Left lung (tissue), 10 donors: Measurements from ENCODE around the gene PRKD1. TPM values are rescaled to one million over a fixed set of nuclear protein-coding genes. Genes with fewer than 3 reads are reported as not detected.

ENCODE experiments used
- ATAC-seq: fragments of 200-7000 bp; cut with Tn5 transposase; one replicate; pipeline ENCODE4 v1.9.1; 2020; ENCODE audit warnings: moderate library complexity
- DNase-seq, 4 donors: peaks; one replicate each; pipeline ENCODE4 v3.0.0-alpha.2; 2013 to 2020
- H3K27ac ChIP-seq, 2 donors: fragments of 200-600 bp; sonication (generic) in 1 of 2; one replicate each; pipeline versions ENCODE4 v1.5.0 to v1.8.0; 2020 to 2021
- H3K27me3 ChIP-seq, 2 donors: fragments of 200-600 bp; sonication (generic) in 1 of 2; one replicate each; pipeline versions ENCODE4 v1.5.0 to v1.8.0; 2020 to 2021
- H3K36me3 ChIP-seq, 2 donors: fragments of 200-600 bp; sonication (generic) in 1 of 2; one replicate each; pipeline versions ENCODE4 v1.5.0 to v1.8.0; 2020 to 2021
- H3K4me1 ChIP-seq, 2 donors: fragments of 200-600 bp; one replicate each; pipeline ENCODE4 v1.8.0; 2021
- H3K4me3 ChIP-seq, 2 donors: fragments of 200-600 bp; sonication (generic) in 1 of 2; one replicate each; pipeline versions ENCODE4 v1.5.0 to v1.8.0; 2020 to 2021; ENCODE audit warnings: mild to moderate bottlenecking in 1 of 2
- H3K9me3 ChIP-seq, 2 donors: fragments of 200-600 bp; sonication (generic) in 1 of 2; one replicate each; pipeline versions ENCODE4 v1.5.0 to v1.8.0; 2020 to 2021
- CTCF ChIP-seq, 2 donors: fragments of 200-600 bp; sonication (generic) in 1 of 2; IDR thresholded peaks; one replicate each; pipeline versions ENCODE4 v1.5.0 to v1.8.0; 2021; ENCODE audit warnings: antibody characterized with exemption in 2 of 2
- intact Hi-C, 2 donors: fragments of 100-400 bp; cut with DNase I; formaldehyde crosslinking; loops; one replicate each; pipeline versions ENCODE4 v1.11.2 to v1.14.2; 2022
- polyA plus RNA-seq, 6 donors: library from polyadenylated mRNA; unstranded; fragments of 120-200 nt; gene quantifications; one replicate each; pipeline ENCODE4 v1.2.1, GENCODE V29; 2013; ENCODE audit not compliant: insufficient read length in 6 of 6
- total RNA-seq, 2 donors: library from RNA; stranded (reverse); fragmentation: NEBNext Ultra II Directional; extraction: Animal tissue kit (Norgen Biotek cat#: 25700); gene quantifications; one replicate each; pipeline ENCODE4 v1.2.1, GENCODE V29; 2021
- donor health status: DM: no; HTN: yes; CAD: no.
- donor health status: DM: no; HTN: no; CAD: no.

PRKD1 gene
- total and polyA plus RNA-seq, 8 donors: 13.6 to 35.1 (median 23.0) TPM

GRCh38 chr14:29716150-29716549 is 211.5 kb downstream of the PRKD1 start:
- no peaks in the 10 kb centered on the region for H3K4me1 ChIP-seq
- intact Hi-C loops: no loop called here
- ATAC-seq: no peak
- no peak overlapping the region for H3K4me3 ChIP-seq
- H3K36me3 ChIP-seq: no peaks in the 10 kb centered on the region
- H3K9me3 ChIP-seq: no peaks in the 10 kb centered on the region
- no peak for DNase-seq
- no peaks in the 10 kb centered on the region for H3K27me3 ChIP-seq
- no peak overlapping the region for H3K27ac ChIP-seq
- no peak for TF ChIP-seq CTCF (IDR thresholded peaks at IDR 0.05)

- H3K36me3 ChIP-seq: no peaks in the 10 kb centered on the region
- intact Hi-C loops: no loop called here
- ATAC-seq (no peak), DNase-seq (no peak)
- H3K27me3 ChIP-seq: no peaks in the 10 kb centered on the region
- H3K27ac ChIP-seq: no peak overlapping the region
- H3K4me3 ChIP-seq: no peak overlapping the region
- H3K9me3 ChIP-seq: no peaks in the 10 kb centered on the region
- no peak for TF ChIP-seq CTCF (IDR thresholded peaks at IDR 0.05)
- H3K4me1 ChIP-seq: no peaks in the 10 kb centered on the region
Measured at GRCh38 chr14:29712601-29713000, 215.0 kb downstream of the PRKD1 start.

GRCh38 chr14:29710015-29710414 is 217.6 kb downstream of the PRKD1 start:
- no peaks in the 10 kb centered on the region for H3K9me3 ChIP-seq
- no peak overlapping the region for H3K27ac ChIP-seq
- no peaks in the 10 kb centered on the region for H3K4me1 ChIP-seq
- no peaks in the 10 kb centered on the region for H3K27me3 ChIP-seq
- intact Hi-C loops: no loop called here
- no peak for TF ChIP-seq CTCF (IDR thresholded peaks at IDR 0.05)
- no peak for DNase-seq
- no peak for ATAC-seq
- no peaks in the 10 kb centered on the region for H3K36me3 ChIP-seq
- no peak overlapping the region for H3K4me3 ChIP-seq

- Histone ChIP-seq H3K36me3 (no peaks in the 10 kb centered on the region), H3K27ac (no peak overlapping the region), H3K9me3 (no peaks in the 10 kb centered on the region), H3K4me3 (no peak overlapping the region), H3K27me3 (no peaks in the 10 kb centered on the region), H3K4me1 (no peaks in the 10 kb centered on the region)
- intact Hi-C loops: no loop called here
- no peak for TF ChIP-seq CTCF (IDR thresholded peaks at IDR 0.05)
- no peak for DNase-seq
- no peak for ATAC-seq
Measured at GRCh38 chr14:29709490-29709889, 218.2 kb downstream of the PRKD1 start.

- no peak for TF ChIP-seq CTCF (IDR thresholded peaks at IDR 0.05)
- H3K36me3 ChIP-seq: no peaks in the 10 kb centered on the region
- H3K9me3 ChIP-seq: no peaks in the 10 kb centered on the region
- intact Hi-C loops: no loop called here
- no peak overlapping the region for H3K4me3 ChIP-seq
- no peak for DNase-seq
- H3K27ac ChIP-seq: no peak overlapping the region
- ATAC-seq: no peak
- no peaks in the 10 kb centered on the region for H3K27me3 ChIP-seq
- no peaks in the 10 kb centered on the region for H3K4me1 ChIP-seq
Measured at GRCh38 chr14:29706700-29707099, 220.9 kb downstream of the PRKD1 start.
